Effector memory CD4-positive, alpha-beta T cell (primary cell): Measurements from ENCODE around the gene PCGF6.

Experiments used
- DNase-seq, 3 donors: peaks; one replicate each; pipeline ENCODE4 v3.0.0-alpha.2; 2020
- H3K27ac ChIP-seq: 2 replicates; pipeline ENCODE4 v1.7.0; 2013; ENCODE audit warnings: mild to moderate bottlenecking, low read length, moderate library complexity; ENCODE audit not compliant: insufficient read depth, poor library complexity, severe bottlenecking
- H3K27me3 ChIP-seq: replicated peaks from 2 replicates; pipeline ENCODE4 v1.7.0; 2013; ENCODE audit warnings: mild to moderate bottlenecking, low read length; ENCODE audit not compliant: insufficient read depth, control insufficient read depth, poor library complexity, severe bottlenecking
- H3K36me3 ChIP-seq: 2 replicates; pipeline ENCODE4 v1.7.0; 2013; ENCODE audit warnings: mild to moderate bottlenecking, low read length, moderate library complexity; ENCODE audit not compliant: control insufficient read depth, insufficient read depth
- H3K4me1 ChIP-seq: 2 replicates; pipeline ENCODE4 v1.7.0; 2013; ENCODE audit warnings: low read length, mild to moderate bottlenecking; ENCODE audit not compliant: control insufficient read depth, insufficient read depth, poor library complexity, severe bottlenecking
- H3K4me3 ChIP-seq: 2 replicates; pipeline ENCODE4 v1.7.0; 2013; ENCODE audit warnings: low read length, low read depth, mild to moderate bottlenecking; ENCODE audit not compliant: insufficient read depth, poor library complexity, severe bottlenecking
- H3K9me3 ChIP-seq: 2 replicates; pipeline ENCODE4 v1.7.0; 2013; ENCODE audit warnings: mild to moderate bottlenecking, low read length, moderate library complexity; ENCODE audit not compliant: control insufficient read depth

PCGF6 gene

DNA sequence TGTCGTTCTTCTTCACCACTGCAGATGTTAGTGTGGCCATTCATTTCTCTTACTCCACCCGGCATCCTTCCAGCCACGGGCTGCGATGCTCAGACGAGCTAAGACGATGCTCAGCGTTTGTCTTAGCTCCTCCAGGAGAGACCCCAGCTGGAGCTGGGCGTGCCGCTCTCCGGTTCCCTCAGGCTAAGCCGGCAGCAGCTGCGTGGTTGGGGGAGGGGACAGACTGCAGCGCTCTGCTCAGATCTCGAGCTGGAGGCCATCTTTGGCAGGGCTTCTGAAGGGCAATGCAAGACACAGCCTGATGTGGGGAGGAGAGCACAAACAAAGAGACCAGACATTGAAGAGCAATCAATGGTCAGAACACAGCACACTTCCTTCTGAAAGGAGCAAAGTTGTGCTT lies 69.2 kb downstream of the PCGF6 start:
- Histone ChIP-seq H3K27me3 (peaks cover 24% of the 10 kb centered on the region), H3K36me3 (no peaks in the 10 kb centered on the region), H3K9me3 (no peaks in the 10 kb centered on the region), H3K4me1 (peaks cover 13% of the 10 kb centered on the region), H3K27ac (no peak overlapping the region), H3K4me3 (no peak overlapping the region)
- DNase-seq = no peak

DNA sequence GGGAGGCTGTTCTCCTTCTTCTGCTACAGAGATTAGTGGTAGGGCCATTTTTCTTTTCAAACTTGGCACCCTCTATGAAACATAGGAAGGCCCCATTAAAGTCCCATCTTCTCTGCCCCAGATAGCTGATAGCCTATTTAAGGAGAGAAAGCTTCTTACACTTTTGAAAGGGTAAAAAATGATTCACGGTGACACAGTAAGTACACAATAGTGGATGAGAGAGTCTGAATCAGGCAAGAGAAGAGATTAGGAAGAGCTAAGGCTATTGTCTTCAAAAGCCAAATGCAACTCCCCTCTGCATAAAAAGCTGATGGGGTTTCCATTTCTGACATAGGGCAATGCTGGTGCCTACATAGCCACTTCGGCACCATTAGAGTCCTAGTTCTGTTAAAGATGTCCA lies 70.4 kb downstream of the PCGF6 start:
- no peaks in the 10 kb centered on the region for H3K9me3 ChIP-seq
- peaks cover 24% of the 10 kb centered on the region for H3K27me3 ChIP-seq
- peaks cover 19% of the 10 kb centered on the region for H3K4me1 ChIP-seq
- H3K36me3 ChIP-seq = no peaks in the 10 kb centered on the region
- H3K4me3 ChIP-seq = no peak overlapping the region
- H3K27ac ChIP-seq = no peak overlapping the region
- DNase-seq = no peak

DNA sequence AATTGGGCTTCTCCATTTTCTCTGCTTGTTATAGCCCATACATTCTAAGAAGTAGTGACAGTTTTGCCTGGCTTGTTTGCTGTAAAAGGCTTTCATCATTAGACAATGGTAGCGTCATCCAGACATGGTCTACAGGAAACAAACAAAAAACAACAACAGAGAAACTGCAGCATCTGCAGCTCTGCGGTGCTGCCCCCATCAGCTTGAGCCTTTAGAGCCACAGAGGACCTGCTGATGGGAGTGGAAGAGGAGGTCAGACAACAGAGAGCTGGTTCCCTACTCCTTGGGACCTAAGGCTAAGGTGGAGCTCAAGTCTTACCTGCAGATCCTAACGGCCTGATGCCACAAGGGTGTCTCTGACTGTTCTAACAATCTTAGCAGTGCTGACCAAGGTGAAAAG lies 70.9 kb downstream of the PCGF6 start:
- H3K9me3 ChIP-seq = no peaks in the 10 kb centered on the region
- no peak overlapping the region for H3K27ac ChIP-seq
- peaks cover 19% of the 10 kb centered on the region for H3K4me1 ChIP-seq
- no peaks in the 10 kb centered on the region for H3K36me3 ChIP-seq
- peaks cover 24% of the 10 kb centered on the region for H3K27me3 ChIP-seq
- H3K4me3 ChIP-seq = no peak overlapping the region
- DNase-seq = no peak

DNA sequence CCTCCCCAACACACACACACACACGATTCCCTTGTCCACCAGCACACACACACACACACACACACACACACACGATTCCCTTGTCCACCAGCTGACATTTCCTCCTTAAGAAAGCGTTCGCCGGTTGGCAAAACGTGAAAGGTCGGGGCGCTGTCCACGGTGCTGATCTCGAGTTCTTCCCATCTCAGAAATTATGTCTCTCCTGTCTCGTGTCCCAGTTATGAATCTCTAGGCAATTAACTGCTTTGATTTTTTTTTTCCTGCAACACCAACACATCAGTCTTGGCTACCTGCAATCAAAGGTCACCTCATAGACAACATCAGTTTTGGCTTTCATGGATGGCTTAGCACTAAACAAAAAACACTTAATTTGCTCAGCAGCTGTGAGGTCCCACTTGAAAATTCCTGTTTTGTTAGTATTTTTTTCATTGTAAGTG lies 72.1 kb downstream of the PCGF6 start:
- no peaks in the 10 kb centered on the region for H3K36me3 ChIP-seq
- H3K4me1 ChIP-seq = peaks cover 19% of the 10 kb centered on the region
- peak in 1 of 3 donors; percentile 4 for DNase-seq
- H3K27ac ChIP-seq = no peak overlapping the region
- no peaks in the 10 kb centered on the region for H3K9me3 ChIP-seq
- peaks cover 24% of the 10 kb centered on the region for H3K27me3 ChIP-seq
- H3K4me3 ChIP-seq = no peak overlapping the region

DNA sequence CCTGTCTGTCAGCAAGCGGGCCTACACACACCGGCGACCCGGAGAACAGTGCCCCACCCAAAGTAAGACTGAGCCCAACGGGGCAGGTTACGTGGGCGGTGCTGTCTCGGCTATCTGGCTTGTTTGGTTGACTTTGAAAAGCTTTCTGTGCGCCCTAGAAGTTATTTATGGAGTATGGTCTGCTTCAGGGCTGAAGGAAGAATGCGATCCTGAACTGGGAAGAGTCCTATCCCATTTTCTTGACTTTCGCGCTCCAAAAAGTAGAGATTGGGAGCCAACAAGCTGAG lies 72.5 kb downstream of the PCGF6 start:
- Histone ChIP-seq H3K27ac (no peak overlapping the region), H3K9me3 (no peaks in the 10 kb centered on the region), H3K27me3 (peaks cover 24% of the 10 kb centered on the region), H3K36me3 (no peaks in the 10 kb centered on the region), H3K4me3 (no peak overlapping the region), H3K4me1 (peaks cover 19% of the 10 kb centered on the region)
- no peak for DNase-seq

DNA sequence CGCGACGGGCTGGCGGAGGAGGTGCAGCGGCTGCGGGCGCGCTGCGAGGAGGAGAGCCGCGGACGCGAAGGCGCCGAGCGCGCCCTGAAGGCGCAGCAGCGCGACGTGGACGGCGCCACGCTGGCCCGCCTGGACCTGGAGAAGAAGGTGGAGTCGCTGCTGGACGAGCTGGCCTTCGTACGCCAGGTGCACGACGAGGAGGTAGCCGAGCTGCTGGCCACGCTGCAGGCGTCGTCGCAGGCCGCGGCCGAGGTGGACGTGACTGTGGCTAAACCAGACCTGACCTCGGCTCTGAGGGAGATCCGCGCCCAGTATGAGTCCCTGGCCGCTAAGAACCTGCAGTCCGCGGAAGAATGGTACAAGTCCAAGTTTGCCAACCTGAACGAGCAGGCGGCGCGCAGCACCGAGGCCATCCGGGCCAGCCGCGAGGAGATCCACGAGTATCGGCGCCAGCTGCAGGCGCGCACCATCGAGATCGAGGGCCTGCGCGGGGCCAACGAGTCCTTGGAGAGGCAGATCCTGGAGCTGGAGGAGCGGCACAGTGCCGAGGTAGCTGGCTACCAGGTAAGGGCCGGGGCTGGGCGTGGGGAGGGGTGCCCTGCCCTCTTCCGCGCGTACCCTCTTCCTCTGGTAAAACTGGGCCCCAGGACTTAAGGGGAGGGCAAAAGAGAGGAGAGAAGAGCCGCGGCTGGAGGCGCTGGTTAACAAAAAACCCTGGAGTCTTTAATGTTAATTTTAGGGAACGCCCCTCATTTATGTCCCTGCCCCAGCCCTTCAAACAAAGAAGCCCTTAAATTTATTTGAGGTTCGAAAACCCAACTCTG lies 73.0 kb downstream of the PCGF6 start:
- no peak overlapping the region for H3K4me3 ChIP-seq
- H3K36me3 ChIP-seq = no peaks in the 10 kb centered on the region
- no peak overlapping the region for H3K27ac ChIP-seq
- no peak for DNase-seq
- peaks cover 24% of the 10 kb centered on the region for H3K27me3 ChIP-seq
- peaks cover 19% of the 10 kb centered on the region for H3K4me1 ChIP-seq
- no peaks in the 10 kb centered on the region for H3K9me3 ChIP-seq

DNA sequence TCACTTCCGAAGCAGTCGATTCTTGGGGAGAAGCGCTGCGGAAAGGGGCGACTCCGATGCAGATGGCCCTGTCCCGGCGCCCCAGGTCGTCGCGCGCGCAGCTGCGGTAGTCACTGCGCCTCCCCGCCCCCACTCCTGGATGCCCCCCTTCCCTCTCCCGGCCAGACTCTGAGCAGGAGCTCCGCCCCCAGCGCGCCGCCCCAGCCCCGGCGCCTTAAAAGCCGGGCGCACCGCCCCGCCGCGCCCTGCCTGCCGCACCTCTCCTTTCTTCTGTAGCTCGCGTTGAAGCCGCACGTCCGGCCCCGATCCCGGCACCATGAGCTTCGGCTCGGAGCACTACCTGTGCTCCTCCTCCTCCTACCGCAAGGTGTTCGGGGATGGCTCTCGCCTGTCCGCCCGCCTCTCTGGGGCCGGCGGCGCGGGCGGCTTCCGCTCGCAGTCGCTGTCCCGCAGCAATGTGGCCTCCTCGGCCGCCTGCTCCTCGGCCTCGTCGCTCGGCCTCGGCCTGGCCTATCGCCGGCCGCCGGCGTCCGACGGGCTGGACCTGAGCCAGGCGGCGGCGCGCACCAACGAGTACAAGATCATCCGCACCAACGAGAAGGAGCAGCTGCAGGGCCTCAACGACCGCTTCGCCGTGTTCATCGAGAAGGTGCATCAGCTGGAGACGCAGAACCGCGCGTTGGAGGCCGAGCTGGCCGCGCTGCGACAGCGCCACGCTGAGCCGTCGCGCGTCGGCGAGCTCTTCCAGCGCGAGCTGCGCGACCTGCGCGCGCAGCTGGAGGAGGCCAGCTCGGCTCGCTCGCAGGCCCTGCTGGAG lies 73.8 kb downstream of the PCGF6 start, which contains the start of gene INA:
Gene INA, plus strand, starts transcription at position 243 of the 817 bp plus-strand sequence. Its CDS starts 74 bp downstream, at position 317.
- Histone ChIP-seq H3K9me3 (no peaks in the 10 kb centered on the region), H3K27me3 (peaks cover 24% of the 10 kb centered on the region), H3K4me1 (peaks cover 19% of the 10 kb centered on the region), H3K4me3 (peak within 1 kb of the TSS; percentile 36), H3K36me3 (no peaks in the 10 kb centered on the region), H3K27ac (no peak within 1 kb of the TSS)
- DNase-seq = no peak

DNA sequence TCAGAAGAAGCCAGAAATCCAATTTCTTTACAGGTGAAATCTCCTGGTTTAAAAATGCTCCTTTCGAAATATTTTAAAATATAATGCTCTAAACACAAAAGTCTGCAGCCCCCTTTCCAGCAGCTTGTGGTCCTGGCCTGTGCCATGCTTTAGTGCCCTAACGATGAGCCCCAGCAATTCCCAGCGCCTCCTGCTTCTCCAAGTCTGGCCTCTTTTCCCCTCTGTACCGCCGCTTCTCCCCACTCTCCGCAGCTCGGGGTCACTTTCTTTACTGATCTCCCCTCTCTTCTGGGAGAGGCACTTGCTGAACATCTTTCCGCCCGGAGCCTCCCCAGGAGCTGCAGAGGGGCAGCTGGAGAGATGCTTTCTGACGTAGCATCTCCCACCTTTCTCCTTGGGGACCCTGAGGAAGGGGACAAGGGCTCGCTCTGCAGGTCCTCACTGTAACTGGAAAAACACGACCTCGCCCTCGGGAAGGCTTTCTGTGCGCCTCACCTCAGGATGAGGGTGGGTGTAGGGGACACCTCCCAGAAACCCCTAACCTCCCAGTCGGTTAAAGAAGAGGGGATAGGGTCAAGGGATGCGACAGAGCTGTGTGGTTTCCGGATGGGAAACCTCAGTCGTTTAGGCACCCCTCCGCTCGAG lies 74.6 kb downstream of the PCGF6 start:
- H3K27ac ChIP-seq = no peak overlapping the region
- peaks cover 18% of the 10 kb centered on the region for H3K27me3 ChIP-seq
- no peaks in the 10 kb centered on the region for H3K9me3 ChIP-seq
- H3K4me1 ChIP-seq = peaks cover 19% of the 10 kb centered on the region
- no peaks in the 10 kb centered on the region for H3K36me3 ChIP-seq
- DNase-seq = no peak
- H3K4me3 ChIP-seq = peak overlapping the region; percentile 36

DNA sequence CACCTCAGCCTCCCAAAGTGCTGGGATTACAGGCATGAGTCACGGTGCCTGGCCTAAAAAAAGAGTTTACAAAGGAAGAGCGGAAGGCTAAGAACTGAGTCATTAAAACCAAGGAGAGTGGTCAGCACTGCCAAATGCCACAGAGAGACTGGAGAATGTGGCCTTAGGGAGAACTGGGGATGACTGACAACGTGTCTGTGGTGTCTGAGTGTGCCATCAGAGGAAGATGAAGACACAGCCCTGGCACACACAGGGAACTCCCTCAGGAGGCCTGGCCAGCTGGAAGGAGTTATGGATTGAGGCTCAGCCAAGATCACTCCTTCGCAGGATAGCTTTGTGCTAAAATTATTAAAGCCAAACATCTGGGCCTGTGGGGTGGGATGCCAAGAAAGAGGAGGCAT lies 77.9 kb downstream of the PCGF6 start:
- DNase-seq = no peak
- no peak overlapping the region for H3K4me3 ChIP-seq
- peaks cover 12% of the 10 kb centered on the region for H3K27me3 ChIP-seq
- H3K4me1 ChIP-seq = peaks cover 18% of the 10 kb centered on the region
- no peak overlapping the region for H3K27ac ChIP-seq
- no peaks in the 10 kb centered on the region for H3K36me3 ChIP-seq
- H3K9me3 ChIP-seq = no peaks in the 10 kb centered on the region
